GM19035 (cell line): ENCODE data around the gene TOP3B.
"Not testable (repeated sequence)": the region's sequence is repeated elsewhere in the genome, so short reads cannot be mapped to it uniquely, and the experiment has no call there.

Experiments
- ATAC-seq: cut with Tn5 transposase; IDR thresholded peaks from one replicate; pipeline ENCODE4 v1.9.1; 2021; ENCODE audit not compliant: unreplicated experiment

The TOP3B gene

DNA sequence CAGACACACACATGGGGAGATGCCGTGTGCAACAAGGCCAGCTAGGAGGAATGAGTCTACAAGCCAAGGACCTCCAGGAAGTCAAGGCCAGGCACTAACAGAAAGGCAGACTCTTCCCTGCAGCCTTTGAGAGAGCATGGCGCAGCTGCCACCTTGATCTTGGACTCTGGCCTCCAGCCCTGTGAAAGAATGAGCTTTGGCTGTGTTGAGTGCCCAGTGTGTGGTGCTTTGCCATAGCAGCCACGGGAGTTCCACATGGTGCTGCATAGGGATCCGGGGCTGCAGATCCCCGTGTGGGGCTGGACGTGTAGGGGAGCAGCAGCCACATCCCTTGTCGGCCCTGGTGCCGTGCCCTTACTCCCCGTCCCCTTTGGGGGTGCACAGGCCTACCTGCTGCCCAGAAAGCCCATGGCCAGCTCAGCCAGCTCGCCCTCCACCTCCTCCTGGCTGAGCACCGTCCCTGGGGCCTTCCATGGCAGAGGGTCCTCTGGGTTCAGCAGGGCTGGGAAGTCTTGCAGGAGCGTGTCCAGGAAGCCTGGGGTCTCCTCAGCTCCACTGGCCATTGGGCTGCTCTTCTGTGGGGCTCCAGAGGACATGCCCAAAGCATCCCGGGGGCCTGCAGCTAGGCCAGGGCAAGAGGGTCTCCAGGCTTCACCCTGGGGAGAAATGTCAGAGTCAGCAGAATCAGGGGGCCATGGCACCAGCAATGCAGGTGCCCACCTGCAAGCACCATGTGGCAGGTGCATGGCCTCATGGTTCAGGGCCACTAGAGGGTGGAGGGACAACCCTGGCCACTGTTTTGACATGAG is 36.9 kb downstream of the TOP3B start:
- no peak for ATAC-seq

DNA sequence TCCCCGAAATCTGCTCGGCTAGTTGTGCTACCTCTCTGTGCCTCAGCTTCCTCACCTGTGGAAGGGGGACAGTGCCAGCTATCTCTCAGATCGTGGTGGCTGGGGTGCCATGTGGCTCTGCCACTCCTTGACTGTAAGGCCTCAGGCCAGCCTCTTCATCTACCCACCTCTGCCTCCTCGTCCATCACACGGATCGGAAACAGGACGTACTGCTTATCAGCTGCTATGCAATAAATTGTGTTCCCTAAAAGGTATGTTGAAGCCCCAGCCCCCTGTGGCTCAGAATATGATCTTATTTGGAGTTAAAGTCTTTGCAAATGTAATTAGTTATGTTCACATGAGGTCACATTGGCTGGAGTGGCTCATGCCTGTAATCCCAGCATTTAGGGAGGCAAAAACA is 37.7 kb downstream of the TOP3B start:
- ATAC-seq, result no peak

DNA sequence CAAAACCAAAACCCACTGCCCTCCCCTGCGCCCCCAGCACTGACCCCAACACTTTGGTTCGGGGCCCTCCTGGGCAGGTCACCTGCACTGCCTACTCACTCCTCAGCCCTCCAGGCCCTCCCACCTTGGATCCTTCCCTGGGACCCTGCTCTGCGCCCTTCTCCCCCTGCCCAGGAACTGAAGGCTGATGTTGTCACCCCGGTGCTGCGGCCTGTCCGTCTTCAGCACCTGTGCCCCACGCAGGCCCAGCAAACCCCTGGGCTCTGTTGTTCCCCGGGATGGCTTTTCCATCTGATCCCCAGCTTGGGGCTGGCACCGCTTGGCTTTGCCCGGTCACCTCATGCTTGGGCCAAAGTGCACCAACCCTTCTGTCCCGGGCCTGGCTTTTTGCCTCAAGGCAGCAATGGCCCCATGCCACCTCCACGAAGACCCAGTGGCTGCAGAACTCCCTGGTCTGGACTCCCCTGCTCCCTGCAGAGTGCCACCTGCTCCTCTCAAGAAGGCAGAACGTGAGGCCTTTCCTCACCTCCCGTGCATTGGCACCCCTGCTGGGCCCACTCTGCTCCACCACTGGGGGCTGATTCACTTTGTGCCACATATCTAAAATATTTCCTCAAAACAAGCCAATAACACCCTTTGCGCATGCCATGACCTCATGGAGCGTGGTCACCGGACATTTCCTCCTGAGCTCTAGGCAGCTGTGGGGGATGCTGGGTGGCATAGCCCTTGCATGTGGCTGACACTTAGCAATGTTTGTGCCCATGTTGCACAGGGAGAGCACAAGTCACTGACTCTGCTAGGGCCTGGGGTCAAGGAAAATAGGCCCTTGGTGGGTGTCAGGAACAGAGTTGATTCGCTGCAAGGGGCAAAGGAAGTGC is 38.8 kb downstream of the TOP3B start:
- no peak for ATAC-seq

DNA sequence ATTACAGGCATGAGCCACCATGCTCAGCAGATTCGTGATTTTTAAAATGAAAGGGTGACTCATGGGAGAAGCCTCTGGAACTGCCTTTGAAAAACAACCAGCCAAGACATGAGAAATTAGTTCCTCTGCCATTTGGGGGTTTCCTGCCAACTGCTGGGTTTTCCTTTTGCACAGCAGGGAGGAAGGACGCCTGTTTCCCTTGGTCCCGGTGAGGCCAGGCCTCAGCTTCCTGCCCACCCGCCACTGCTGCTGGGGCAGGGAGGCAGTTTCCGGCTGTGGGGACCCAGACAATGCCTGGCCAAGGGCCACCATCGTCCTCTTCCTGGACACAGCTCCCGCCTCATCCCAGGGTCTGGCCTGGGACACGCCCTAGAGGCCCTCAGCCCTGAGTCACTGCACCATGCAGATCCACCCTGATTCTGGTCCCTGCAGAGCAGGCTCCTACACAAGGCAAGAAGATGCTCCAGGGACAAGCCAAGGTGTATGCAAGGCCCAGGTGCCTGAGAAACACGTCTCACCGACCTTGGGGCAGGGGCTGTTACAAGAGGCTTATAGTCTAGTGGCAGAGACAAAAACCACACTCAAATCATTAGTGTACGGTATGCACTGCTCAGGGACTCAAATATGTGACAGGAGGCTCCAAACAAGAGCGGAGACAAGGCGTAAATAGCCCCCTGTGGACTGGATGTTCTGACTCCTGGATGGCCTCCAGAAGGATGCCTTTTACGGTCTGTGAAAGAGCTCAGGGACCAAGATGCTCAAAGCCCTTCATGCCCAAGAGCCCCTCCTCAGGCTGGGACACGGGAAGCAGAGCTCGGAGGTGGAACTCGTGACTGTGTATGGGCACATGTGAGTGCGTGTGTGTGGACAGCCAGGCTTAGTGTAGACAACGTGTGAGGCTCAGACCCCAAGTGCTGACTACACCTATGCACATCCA is 39.9 kb downstream of the TOP3B start:
- ATAC-seq, result no peak

DNA sequence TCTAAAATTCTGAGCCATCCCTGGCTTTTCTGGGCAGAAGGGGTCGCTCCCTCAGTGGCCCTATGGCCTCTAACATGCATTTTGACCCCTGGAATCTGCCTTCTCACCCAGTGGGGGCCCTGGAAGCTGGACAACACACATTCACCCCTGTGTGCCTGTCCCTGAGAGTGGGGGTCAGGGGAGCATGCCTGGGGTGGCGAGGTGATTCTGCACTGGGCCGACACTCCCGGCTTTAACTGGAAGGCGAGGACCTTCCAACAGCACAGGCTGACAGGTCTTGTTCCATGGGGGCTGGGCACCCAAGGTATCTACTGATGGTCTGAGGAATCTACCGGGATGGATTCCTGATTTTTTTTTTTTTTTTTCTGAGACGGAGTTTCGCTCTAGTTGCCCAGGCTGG is 40.7 kb downstream of the TOP3B start:
- no peak for ATAC-seq

DNA sequence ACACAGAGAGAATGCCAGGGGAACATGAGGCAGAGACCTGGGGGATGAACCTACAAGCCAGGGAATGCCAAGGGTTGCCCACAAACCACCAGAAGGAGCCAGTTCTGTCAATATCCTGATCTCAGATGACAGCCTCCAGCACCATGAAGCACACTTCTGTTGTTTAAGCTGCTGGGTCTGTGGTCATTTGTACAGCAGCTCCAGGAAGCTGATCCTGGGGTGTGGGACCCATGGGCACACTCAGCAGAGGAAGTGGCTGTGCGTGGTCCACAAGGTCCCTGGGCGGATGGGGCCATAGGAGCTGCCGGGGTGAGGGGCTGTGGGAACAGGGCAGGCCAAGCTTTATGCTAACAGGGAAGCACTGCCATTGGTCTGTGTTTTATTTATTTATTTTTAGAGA is 42.1 kb downstream of the TOP3B start:
- ATAC-seq, result no peak

DNA sequence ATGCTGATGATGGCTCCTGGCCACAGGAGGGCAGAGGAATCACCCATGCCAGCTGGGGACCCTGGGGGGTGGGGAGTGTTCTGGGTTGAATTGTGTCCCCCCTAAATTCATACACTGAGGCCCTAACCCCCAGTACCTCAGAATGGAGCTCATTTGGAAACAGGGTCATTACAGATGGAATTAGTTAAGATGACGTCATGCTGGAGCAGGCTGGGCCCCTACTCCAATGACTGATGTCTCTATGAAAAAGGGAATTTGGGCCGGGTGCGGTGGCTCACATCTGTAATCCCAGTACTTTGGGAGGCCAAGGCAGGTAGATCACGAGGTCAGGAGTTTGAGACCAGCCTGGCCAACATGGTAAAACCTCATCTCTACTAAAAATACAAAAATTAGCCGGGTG is 42.7 kb downstream of the TOP3B start:
- not testable (repeated sequence) for ATAC-seq

DNA sequence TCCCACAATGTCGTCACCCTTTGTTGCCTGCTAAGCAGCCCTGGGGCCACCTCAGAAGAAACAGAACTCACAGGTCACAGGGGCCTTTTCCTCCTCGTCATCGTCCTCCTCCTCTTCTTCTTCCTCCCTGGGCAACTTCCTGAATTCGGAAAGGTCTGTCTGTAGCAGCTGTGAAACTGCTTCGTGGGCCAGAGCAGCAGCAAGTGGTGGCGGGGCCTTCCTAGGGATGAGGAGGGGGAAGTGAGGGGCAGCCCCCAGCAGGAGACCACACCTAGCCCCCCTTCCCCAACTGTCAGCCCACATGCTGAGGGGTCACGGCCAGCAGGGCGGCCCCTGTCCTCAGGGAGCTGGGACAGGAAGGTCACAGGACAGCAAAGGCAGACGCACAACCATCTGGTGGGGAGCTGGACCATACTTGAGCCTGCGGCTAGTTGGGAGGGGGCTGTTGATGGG is 43.1 kb downstream of the TOP3B start:
- ATAC-seq, result no peak

DNA sequence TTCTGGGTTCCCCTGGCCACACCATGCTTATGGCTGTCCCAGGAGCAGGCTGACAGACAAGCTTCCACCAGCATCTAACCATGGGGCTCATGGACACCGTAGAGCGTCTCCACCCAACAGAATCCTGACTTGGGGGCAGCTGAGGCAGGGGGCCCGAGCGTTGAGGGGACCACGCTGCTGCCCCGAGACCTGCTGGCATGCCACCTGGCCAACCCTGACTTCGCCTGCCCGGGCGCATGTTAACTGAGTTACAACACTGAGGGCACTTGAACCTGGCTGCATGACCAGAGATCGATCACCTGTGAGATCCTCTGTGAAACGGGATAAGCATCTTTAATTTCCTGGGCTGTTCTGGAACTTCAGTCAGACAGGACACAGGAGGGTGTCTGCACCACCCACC is 43.7 kb downstream of the TOP3B start:
- ATAC-seq, result no peak

DNA sequence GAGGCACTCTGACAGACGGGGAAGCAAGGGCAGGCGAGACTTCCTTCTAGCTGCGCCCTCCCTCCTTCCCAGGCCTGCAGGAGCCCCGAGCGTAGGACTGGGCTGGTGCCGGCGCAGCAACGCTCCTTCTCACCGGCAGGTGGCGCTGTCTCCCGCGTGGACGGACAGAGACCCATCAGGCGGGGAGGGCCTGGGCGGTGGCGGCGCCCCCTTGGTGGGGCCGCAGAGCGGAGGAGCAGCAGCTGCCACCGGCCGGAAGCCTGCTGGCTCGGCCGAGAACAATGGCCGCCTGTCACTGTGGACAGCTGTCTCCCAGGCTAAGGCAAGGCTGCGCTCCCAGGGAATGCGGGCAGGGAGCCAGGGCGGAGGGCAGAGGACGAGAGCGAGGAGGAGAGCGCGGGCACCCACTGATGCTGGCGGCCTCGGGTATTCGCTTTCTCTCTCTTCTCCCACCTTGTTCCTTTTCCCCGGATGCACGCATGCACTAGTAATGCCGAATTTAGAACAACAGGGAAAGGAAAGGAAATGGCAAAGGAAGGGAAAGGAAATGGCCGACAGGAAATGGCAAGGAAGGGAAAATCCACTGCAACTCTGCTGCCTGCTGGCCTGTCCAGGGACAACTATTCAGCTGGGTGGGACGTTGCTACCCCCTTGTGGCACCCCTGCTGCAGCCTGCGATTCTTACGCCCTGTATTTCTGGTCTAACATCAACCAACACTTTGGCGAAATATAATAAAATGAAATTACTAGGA is 44.3 kb downstream of the TOP3B start:
- peak; percentile 82 for ATAC-seq

DNA sequence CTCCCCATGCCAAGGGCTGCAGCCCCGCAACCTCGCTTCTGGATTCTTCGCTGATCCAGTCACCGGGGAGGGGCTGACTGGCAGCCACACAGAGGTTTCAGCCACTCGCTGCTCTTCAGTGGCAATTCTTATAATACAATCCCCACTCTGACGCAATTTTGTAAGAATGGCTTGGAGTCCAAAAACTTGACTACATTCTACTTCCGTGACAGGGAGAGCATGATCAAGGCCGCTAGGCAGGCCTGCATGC is 44.8 kb downstream of the TOP3B start:
- no peak for ATAC-seq

DNA sequence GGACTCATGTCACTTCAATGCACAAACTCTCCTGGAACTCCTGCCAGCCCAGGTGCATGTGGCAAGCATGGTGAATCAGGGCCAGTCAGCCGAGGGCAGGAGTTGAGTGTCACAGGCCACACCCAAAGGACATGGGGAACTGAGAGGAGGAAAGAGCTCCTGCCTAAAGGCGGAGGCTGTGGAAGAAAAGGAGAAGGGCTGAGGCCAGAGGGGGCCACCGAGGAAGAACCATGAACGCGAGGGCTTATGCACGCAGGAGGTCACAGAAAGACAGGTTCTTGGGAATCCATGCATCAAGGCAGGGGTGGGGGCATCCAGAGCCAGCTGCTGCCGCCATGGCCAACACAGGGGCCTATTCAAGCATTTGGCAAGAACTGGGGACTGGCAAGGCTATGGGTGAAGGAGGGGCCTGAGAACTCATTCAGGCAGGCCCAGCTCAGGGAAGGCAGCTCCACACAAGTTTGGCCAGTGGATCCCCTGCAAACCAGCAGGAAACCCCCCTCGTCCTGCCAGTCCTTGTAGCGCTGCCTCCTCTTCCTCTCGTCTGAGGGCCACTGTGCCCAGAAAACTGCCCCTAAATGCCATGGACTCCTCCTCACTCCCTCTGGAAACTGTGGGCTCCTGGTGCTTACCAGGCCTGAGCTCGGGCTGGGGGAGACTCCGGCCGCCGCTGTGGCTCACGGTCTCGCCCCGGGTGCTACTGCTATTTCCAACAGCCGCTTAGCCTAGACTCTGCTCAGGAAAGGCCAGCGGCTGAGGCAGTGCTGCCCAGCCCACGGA is 45.4 kb downstream of the TOP3B start:
- no peak for ATAC-seq

DNA sequence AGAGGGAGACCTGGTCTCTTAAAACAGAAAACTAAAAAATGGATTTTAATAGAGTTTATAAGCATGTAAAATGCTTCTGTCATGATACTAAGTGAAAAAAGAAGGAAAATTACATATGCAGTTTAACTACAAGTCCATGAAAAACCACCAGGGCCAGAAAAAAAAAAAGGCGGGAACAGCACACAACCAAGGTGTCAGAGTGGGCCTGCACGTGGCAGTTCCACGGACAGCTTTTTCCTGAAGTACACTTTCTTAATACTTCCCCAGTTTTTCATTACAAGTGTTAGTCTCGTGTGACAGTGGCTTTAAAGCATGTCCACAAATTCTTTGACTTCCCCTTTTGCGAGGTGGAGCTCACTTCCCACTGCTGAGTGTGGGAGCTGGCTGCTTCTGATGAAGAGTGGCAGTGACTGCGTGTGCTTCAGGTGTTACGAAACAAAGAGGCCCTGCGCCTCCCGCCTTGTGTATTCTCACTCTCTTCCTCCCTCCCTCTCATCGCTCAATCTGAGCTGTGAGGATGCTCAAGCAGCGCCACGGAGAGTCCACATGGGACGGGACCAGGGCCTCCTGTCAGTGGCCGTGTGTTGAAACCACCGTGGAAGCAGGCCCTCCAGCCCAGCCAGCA is 46.3 kb downstream of the TOP3B start:
- no peak for ATAC-seq

DNA sequence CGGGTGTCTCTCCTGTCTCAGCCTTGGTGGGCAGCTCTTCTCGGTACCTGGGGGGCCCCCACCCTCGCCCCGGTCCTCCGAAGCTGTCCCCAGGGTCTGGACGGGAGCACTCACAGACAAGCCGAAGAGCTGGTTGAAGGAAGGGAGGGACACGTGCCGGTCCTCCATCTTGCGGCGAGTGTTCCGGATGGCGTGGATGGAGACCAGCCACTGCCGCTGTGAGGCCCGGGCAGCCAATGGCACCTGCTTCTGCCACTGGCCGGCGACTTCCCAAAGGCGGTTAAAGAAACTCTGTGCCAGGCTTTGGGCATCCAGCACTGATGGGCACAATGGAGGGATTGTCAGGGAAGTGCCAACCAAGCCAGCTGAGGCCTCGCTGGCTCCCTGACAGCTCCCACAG is 48.7 kb downstream of the TOP3B start:
- ATAC-seq, result no peak

DNA sequence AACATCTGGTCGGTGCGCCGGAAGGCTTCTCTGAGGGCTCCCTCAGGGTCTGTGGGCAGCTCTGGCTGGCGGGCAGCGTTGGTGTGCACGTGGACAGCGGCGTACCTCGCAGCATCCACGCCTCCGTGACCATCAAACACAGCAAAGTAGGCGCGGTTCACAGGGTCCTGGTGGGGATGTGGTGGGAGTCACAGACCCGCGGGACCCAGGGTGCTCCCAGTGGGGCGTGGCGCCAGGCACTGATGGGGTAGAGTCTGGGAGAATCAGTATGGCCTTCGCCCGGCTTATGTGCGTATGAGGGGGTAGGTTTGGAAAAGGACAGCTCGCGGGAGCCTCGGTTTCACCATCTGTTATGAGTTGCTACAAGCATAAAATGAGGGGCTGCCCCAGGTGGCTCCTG is 49.2 kb downstream of the TOP3B start:
- ATAC-seq, result no peak

DNA sequence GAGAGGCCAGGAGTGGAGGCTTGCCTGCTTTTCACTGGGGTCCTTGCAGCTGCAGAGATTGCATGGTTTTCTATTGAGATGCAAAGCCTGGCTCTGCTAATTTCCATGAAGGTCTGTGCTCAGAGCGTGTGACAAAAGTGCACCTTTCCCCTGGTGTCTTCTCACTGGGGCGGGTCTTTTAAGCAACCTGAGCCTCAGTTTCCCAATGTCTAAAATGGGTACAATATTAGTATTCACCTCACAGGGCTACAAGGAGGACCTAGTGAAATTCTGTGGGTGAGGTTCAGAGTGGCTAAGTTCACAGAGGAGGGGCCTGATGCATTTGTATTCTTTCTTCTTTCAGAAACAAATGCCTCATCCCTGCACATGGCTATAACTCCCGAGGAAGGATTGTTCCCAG is 50.2 kb downstream of the TOP3B start:
- no peak for ATAC-seq

DNA sequence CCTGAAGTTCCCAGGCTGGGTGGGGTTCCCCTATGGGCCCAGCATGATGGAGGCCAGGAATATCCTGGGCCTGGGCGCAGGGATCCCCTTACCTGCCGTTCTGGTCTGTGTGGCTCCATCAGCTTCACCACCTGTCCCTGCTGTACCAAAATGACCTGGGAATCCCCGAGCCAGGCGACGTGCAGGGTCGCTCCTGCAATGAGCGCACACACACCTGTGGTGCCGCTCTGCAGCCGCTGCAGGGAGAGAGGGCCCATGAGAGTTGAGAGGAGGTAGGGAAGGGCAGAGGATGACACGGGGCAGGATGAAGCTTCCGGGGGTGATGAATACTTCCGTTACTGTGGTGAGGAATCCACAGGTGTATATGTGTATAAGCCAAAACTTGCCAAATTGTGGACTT is 51.5 kb downstream of the TOP3B start:
- ATAC-seq, result no peak

DNA sequence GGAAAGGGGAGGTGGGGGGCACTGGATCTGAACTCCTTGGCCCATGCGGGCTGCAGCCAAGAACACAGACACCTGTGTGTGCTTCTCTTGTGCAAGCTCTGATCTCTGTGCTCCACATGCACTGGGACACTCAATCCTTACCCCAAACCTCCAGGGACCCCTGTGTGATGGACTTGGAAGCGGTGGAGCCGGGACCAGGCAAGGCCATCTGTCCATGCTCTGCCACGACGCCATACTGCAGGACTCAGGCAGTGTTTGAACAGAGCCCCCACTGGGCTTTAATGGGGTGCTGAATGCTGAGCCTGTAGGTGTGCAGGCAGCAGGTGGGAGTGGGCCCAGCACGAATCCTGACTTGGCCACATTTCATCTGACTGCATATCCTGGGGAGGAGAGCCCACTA is 53.3 kb downstream of the TOP3B start:
- no peak for ATAC-seq

DNA sequence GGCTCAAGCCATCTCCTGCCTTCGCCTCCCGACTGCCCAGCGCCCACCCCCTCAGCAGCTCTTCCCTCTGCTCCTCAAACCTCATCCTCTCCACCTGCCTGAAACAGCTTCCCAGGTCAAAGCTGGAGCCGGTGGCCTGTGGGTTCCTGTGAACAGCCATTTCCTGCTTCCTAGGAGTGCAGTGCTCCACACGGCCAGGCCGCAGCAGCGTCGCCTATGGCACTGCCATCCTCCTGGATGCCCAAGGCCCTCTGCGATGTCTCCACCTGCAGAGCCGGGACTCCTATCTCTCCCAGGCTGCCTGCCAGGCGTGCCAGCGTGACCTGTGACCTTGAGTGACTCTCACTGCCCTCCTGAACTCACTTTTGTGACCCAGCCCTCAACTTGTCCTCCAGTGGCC is 54.5 kb downstream of the TOP3B start:
- no peak for ATAC-seq
